Activated CD8-positive, alpha-beta memory T cell treated with anti-CD3 and anti-CD28 coated beads, Interleukin-2, amount 50 U/mL, for 4 hours (primary cell): ENCODE results near the gene ZNF385C.

ENCODE experiments used
- DNase-seq: peaks from one replicate; pipeline ENCODE4 v3.0.0-alpha.2; 2020

ZNF385C gene

DNA sequence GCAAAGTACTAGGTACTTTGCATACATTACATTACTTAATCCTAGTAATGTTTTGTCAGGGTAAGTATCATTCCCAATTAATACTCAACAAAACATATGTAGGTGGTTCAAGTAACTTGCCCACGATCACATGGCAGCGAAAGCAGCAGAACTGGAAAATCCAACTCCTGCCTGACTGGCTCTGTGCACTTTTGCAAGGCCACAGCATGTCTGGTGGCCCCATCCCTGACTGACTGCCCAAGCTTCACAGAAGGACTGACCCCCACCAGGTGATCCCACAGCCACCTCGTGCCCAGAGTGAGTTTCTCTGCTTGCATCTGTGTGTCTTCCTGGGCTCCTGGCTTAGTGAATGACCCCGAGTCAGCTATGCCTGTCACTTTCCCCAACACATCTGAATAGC is 120.3 kb downstream of the ZNF385C start:
- DNase-seq, result no peak

DNA sequence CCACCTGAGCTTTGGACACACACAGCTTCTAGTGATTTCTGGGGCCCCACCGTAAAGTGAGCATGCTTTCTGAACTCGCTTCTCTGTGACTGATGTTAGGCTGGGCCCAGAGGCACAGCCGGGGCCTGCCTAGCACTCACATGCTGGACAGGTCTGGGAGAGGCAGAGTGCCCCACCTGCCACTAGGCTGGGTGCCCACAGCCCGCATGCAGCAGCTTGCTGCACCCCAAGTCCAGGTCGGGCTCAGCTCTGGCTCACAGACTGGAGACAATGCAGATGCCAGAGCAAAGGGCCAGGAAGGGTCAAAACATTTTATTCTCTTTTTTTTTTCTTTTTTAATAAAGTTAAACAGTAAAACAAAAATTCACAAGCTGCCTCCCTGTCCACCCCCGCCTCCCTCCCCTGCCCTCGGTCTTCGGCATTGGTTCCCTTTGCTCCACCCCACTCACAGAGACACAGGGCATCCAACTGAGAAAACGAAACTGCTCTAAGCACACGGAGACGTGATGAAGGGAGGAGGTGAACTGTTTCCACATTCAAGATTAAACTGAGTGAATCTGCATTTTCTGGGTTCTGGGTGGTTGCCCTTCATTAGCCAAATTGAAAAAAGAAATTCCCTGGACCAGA is 122.0 kb downstream of the ZNF385C start:
- DNase-seq, result no peak
